Measurements from ENCODE around the gene SLC46A2. TPM values are rescaled to one million over a fixed set of nuclear protein-coding genes. Genes with fewer than 3 reads are reported as not detected.
A peak's percentile ranks its signal among the peaks of the same experiment; 100 is the strongest.

Gene SLC46A2
- total RNA-seq, 2 experiments from 2014 or later: not detected

- DNase-seq: no peak
- ChIA-PET POLR2A (no interaction called here), CTCF (no interaction called here)
- no peaks in the 10 kb centered on the region for H3K36me3 Mint-ChIP-seq (ENCODE audit: low read depth)
- no peak overlapping the region for H3K4me3 Mint-ChIP-seq
- H3K27ac Mint-ChIP-seq: no peak overlapping the region
- H3K9me3 Mint-ChIP-seq: no peaks in the 10 kb centered on the region
- H3K27me3 Mint-ChIP-seq: no peaks in the 10 kb centered on the region
- no peaks in the 10 kb centered on the region for H3K4me1 Mint-ChIP-seq
These were observed 10.0 kb downstream of the SLC46A2 start for GRCh38 chr9:112880650-112881049.

GRCh38 chr9:112878752-112879151, 11.9 kb downstream of the SLC46A2 start:
- no peaks in the 10 kb centered on the region for H3K9me3 Mint-ChIP-seq
- no peak overlapping the region for H3K4me3 Mint-ChIP-seq
- H3K27me3 Mint-ChIP-seq: no peaks in the 10 kb centered on the region
- no peak for DNase-seq
- POLR2A ChIA-PET: interaction anchor here (0.5 kb wide), 1 partner anchor 49 kb away, joined by 3 read pairs; no protein-coding TSS in a partner anchor
- CTCF ChIA-PET: no interaction called here
- H3K4me1 Mint-ChIP-seq: no peaks in the 10 kb centered on the region
- H3K36me3 Mint-ChIP-seq (ENCODE audit: low read depth): no peaks in the 10 kb centered on the region
- H3K27ac Mint-ChIP-seq: no peak overlapping the region

- Mint-ChIP-seq H3K4me3 (no peak overlapping the region), H3K27me3 (no peaks in the 10 kb centered on the region), H3K36me3 (ENCODE audit: low read depth) (peaks cover 2% of the 10 kb centered on the region), H3K9me3 (no peaks in the 10 kb centered on the region), H3K4me1 (no peaks in the 10 kb centered on the region), H3K27ac (no peak overlapping the region)
- no peak for DNase-seq
- ChIA-PET CTCF (no interaction called here), POLR2A (no interaction called here)
These were observed 16.8 kb downstream of the SLC46A2 start for GRCh38 chr9:112873773-112874405.

GRCh38 chr9:112872019-112872418, 18.7 kb downstream of the SLC46A2 start:
- DNase-seq: no peak

GRCh38 chr9:112870556-112870955, 20.1 kb downstream of the SLC46A2 start:
- Mint-ChIP-seq H3K36me3 (ENCODE audit: low read depth) (peaks cover 6% of the 10 kb centered on the region), H3K4me1 (peaks cover 6% of the 10 kb centered on the region), H3K27ac (no peak overlapping the region), H3K4me3 (no peak overlapping the region), H3K27me3 (no peaks in the 10 kb centered on the region), H3K9me3 (no peaks in the 10 kb centered on the region)
- POLR2A ChIA-PET: no interaction called here
- DNase-seq: no peak
- CTCF ChIA-PET: no interaction called here

More at GRCh38 chr9:112872019-112872418, 18.7 kb downstream of the SLC46A2 start:
- H3K4me3 Mint-ChIP-seq: no peak overlapping the region
- H3K27ac Mint-ChIP-seq: no peak overlapping the region
- H3K27me3 Mint-ChIP-seq: no peaks in the 10 kb centered on the region
- H3K36me3 Mint-ChIP-seq (ENCODE audit: low read depth): peaks cover 2% of the 10 kb centered on the region
- CTCF ChIA-PET: interaction anchor here (1.3 kb wide), 1 partner anchor 31 kb away, joined by 3 read pairs; no protein-coding TSS in a partner anchor
- H3K4me1 Mint-ChIP-seq: peaks cover 6% of the 10 kb centered on the region
- POLR2A ChIA-PET: no interaction called here
- H3K9me3 Mint-ChIP-seq: no peaks in the 10 kb centered on the region

- CTCF ChIA-PET: no interaction called here
These were observed 20.8 kb downstream of the SLC46A2 start for GRCh38 chr9:112869917-112870316.

GRCh38 chr9:112869041-112869529, 21.6 kb downstream of the SLC46A2 start:
- H3K36me3 Mint-ChIP-seq (ENCODE audit: low read depth): peaks cover 6% of the 10 kb centered on the region
- no peak overlapping the region for H3K27ac Mint-ChIP-seq
- no peaks in the 10 kb centered on the region for H3K27me3 Mint-ChIP-seq
- POLR2A ChIA-PET: no interaction called here
- CTCF ChIA-PET: interaction anchor here (0.6 to 1.2 kb wide), 2 partner anchors 9 to 24 kb away, joined by 3 read pairs; no protein-coding TSS in a partner anchor
- DNase-seq: no peak
- H3K4me1 Mint-ChIP-seq: peaks cover 6% of the 10 kb centered on the region
- H3K9me3 Mint-ChIP-seq: no peaks in the 10 kb centered on the region
- H3K4me3 Mint-ChIP-seq: no peak overlapping the region

More at GRCh38 chr9:112869917-112870316, 20.8 kb downstream of the SLC46A2 start:
- POLR2A ChIA-PET: no interaction called here
- peaks cover 6% of the 10 kb centered on the region for H3K4me1 Mint-ChIP-seq
- no peak overlapping the region for H3K4me3 Mint-ChIP-seq
- peaks cover 6% of the 10 kb centered on the region for H3K36me3 Mint-ChIP-seq (ENCODE audit: low read depth)
- H3K27me3 Mint-ChIP-seq: no peaks in the 10 kb centered on the region
- no peak overlapping the region for H3K27ac Mint-ChIP-seq
- H3K9me3 Mint-ChIP-seq: no peaks in the 10 kb centered on the region
- DNase-seq: no peak

- Mint-ChIP-seq H3K4me3 (no peak overlapping the region), H3K36me3 (ENCODE audit: low read depth) (peaks cover 6% of the 10 kb centered on the region), H3K9me3 (no peaks in the 10 kb centered on the region), H3K4me1 (peaks cover 12% of the 10 kb centered on the region), H3K27ac (no peak overlapping the region), H3K27me3 (no peaks in the 10 kb centered on the region)
- no peak for DNase-seq
- ChIA-PET POLR2A (no interaction called here), CTCF (interaction anchor here (1.2 kb wide), 1 partner anchor 9 kb away, joined by 3 read pairs; no protein-coding TSS in a partner anchor)
These were observed 22.2 kb downstream of the SLC46A2 start for GRCh38 chr9:112868461-112868860.

GRCh38 chr9:112867275-112867991, 23.2 kb downstream of the SLC46A2 start:
- Mint-ChIP-seq H3K27ac (no peak overlapping the region), H3K4me1 (peaks cover 18% of the 10 kb centered on the region), H3K9me3 (no peaks in the 10 kb centered on the region), H3K4me3 (no peak overlapping the region), H3K36me3 (ENCODE audit: low read depth) (peaks cover 4% of the 10 kb centered on the region), H3K27me3 (no peaks in the 10 kb centered on the region)
- CTCF ChIA-PET: interaction anchor here (0.7 kb wide), 1 partner anchor 1454 kb away, joined by 3 read pairs; no protein-coding TSS in a partner anchor
- POLR2A ChIA-PET: no interaction called here
- DNase-seq: peak; percentile 22

- no peak for DNase-seq
- ChIA-PET CTCF (no interaction called here), POLR2A (no interaction called here)
- H3K4me3 Mint-ChIP-seq: no peak overlapping the region
- peaks cover 21% of the 10 kb centered on the region for H3K4me1 Mint-ChIP-seq
- peaks cover 4% of the 10 kb centered on the region for H3K36me3 Mint-ChIP-seq (ENCODE audit: low read depth)
- no peaks in the 10 kb centered on the region for H3K9me3 Mint-ChIP-seq
- no peak overlapping the region for H3K27ac Mint-ChIP-seq
- H3K27me3 Mint-ChIP-seq: no peaks in the 10 kb centered on the region
These were observed 23.9 kb downstream of the SLC46A2 start for GRCh38 chr9:112866662-112867274.

- H3K27ac Mint-ChIP-seq: no peak overlapping the region
- no peak for DNase-seq
- peaks cover 21% of the 10 kb centered on the region for H3K4me1 Mint-ChIP-seq
- no peaks in the 10 kb centered on the region for H3K27me3 Mint-ChIP-seq
- ChIA-PET CTCF (no interaction called here), POLR2A (no interaction called here)
- peaks cover 4% of the 10 kb centered on the region for H3K36me3 Mint-ChIP-seq (ENCODE audit: low read depth)
- H3K9me3 Mint-ChIP-seq: no peaks in the 10 kb centered on the region
- no peak overlapping the region for H3K4me3 Mint-ChIP-seq
These were observed 25.7 kb downstream of the SLC46A2 start for GRCh38 chr9:112864982-112865381.

GRCh38 chr9:112864403-112864802, 26.3 kb downstream of the SLC46A2 start:
- Mint-ChIP-seq H3K27me3 (no peaks in the 10 kb centered on the region), H3K36me3 (ENCODE audit: low read depth) (peaks cover 4% of the 10 kb centered on the region), H3K4me3 (no peak overlapping the region), H3K27ac (no peak overlapping the region), H3K4me1 (peaks cover 21% of the 10 kb centered on the region), H3K9me3 (no peaks in the 10 kb centered on the region)
- ChIA-PET POLR2A (no interaction called here), CTCF (no interaction called here)
- no peak for DNase-seq

GRCh38 chr9:112863746-112864145, 26.9 kb downstream of the SLC46A2 start:
- no peaks in the 10 kb centered on the region for H3K9me3 Mint-ChIP-seq
- H3K4me1 Mint-ChIP-seq: peaks cover 21% of the 10 kb centered on the region
- H3K4me3 Mint-ChIP-seq: no peak overlapping the region
- ChIA-PET CTCF (no interaction called here), POLR2A (no interaction called here)
- H3K27me3 Mint-ChIP-seq: no peaks in the 10 kb centered on the region
- peaks cover 4% of the 10 kb centered on the region for H3K36me3 Mint-ChIP-seq (ENCODE audit: low read depth)
- no peak overlapping the region for H3K27ac Mint-ChIP-seq
- DNase-seq: no peak

All from activated CD4-positive, alpha-beta T cell treated with anti-CD3 and anti-CD28 coated beads, Interleukin-2, amount 10 ng/mL, durations not matched to agents 7 days and 5 days (primary cell).